Measurements from ENCODE around the gene NOM1.

Gene NOM1

DNA sequence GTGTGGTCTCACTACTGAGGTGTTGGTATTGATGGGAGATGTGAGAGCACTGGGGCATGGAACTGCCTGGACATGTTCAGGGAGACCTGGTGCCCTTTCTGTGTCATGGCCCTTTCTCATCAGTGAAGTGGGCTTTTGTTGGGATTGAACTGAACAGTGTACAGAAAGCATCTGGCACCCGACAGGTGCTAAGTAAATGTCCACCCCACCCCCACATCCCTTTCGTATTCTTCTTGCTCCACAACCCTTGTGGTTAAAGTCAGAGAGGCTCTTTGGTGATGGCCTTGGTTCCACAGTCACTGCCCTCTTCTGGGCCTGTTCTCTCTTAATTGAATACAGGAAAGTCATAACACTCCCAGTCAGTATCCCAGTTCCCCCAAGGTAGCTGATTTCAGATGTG, 5.4 kb downstream of the NOM1 start:
- Histone ChIP-seq H3K9me3 (ENCODE audit: control insufficient read depth, low read length) (no peaks in the 10 kb centered on the region), H3K36me3 (ENCODE audit: control insufficient read depth, insufficient read depth, low read length) (peaks cover 41% of the 10 kb centered on the region), H3K4me3 (ENCODE audit: insufficient read depth, low read depth, low read length) (no peak overlapping the region), H3K27me3 (ENCODE audit: control insufficient read depth, insufficient read depth, low read length, poor library complexity, severe bottlenecking) (no peaks in the 10 kb centered on the region), H3K4me1 (ENCODE audit: control insufficient read depth, insufficient read depth, low read length) (peaks cover 7% of the 10 kb centered on the region), H3K27ac (ENCODE audit: insufficient read depth, low read depth, low read length, poor library complexity, severe bottlenecking) (no peak overlapping the region)
- WGBS, 2 experiments: 93 to 96% methylated on average over 2 of the region's 2 CpGs

- H3K36me3 ChIP-seq (ENCODE audit: control insufficient read depth, insufficient read depth, low read length): peaks cover 47% of the 10 kb centered on the region
- H3K27ac ChIP-seq (ENCODE audit: insufficient read depth, low read depth, low read length, poor library complexity, severe bottlenecking): no peak overlapping the region
- WGBS, 2 experiments: 95 to 96% methylated on average over 2 of the region's 2 CpGs
- no peaks in the 10 kb centered on the region for H3K4me1 ChIP-seq (ENCODE audit: control insufficient read depth, insufficient read depth, low read length)
- H3K9me3 ChIP-seq (ENCODE audit: control insufficient read depth, low read length): no peaks in the 10 kb centered on the region
- no peaks in the 10 kb centered on the region for H3K27me3 ChIP-seq (ENCODE audit: control insufficient read depth, insufficient read depth, low read length, poor library complexity, severe bottlenecking)
- no peak overlapping the region for H3K4me3 ChIP-seq (ENCODE audit: insufficient read depth, low read depth, low read length)
Measured at GRCh38 chr7:156956727-156957126, 7.2 kb downstream of the NOM1 start.

- Histone ChIP-seq H3K4me1 (ENCODE audit: control insufficient read depth, insufficient read depth, low read length) (no peaks in the 10 kb centered on the region), H3K27ac (ENCODE audit: insufficient read depth, low read depth, low read length, poor library complexity, severe bottlenecking) (no peak overlapping the region), H3K36me3 (ENCODE audit: control insufficient read depth, insufficient read depth, low read length) (peaks cover 49% of the 10 kb centered on the region), H3K27me3 (ENCODE audit: control insufficient read depth, insufficient read depth, low read length, poor library complexity, severe bottlenecking) (no peaks in the 10 kb centered on the region), H3K4me3 (ENCODE audit: insufficient read depth, low read depth, low read length) (no peak overlapping the region), H3K9me3 (ENCODE audit: control insufficient read depth, low read length) (no peaks in the 10 kb centered on the region)
- WGBS, 2 experiments: 96 to 97% methylated on average over 18 of the region's 18 CpGs
Measured at GRCh38 chr7:156962145-156962544, 12.6 kb downstream of the NOM1 start.

GRCh38 chr7:156962897-156963296, 13.4 kb downstream of the NOM1 start:
- Histone ChIP-seq H3K27ac (ENCODE audit: insufficient read depth, low read depth, low read length, poor library complexity, severe bottlenecking) (no peak overlapping the region), H3K36me3 (ENCODE audit: control insufficient read depth, insufficient read depth, low read length) (peaks cover 53% of the 10 kb centered on the region), H3K4me1 (ENCODE audit: control insufficient read depth, insufficient read depth, low read length) (no peaks in the 10 kb centered on the region), H3K4me3 (ENCODE audit: insufficient read depth, low read depth, low read length) (no peak overlapping the region), H3K27me3 (ENCODE audit: control insufficient read depth, insufficient read depth, low read length, poor library complexity, severe bottlenecking) (no peaks in the 10 kb centered on the region), H3K9me3 (ENCODE audit: control insufficient read depth, low read length) (no peaks in the 10 kb centered on the region)
- 96 to 97% methylated on average over 16 of the region's 16 CpGs for WGBS, 2 experiments

DNA sequence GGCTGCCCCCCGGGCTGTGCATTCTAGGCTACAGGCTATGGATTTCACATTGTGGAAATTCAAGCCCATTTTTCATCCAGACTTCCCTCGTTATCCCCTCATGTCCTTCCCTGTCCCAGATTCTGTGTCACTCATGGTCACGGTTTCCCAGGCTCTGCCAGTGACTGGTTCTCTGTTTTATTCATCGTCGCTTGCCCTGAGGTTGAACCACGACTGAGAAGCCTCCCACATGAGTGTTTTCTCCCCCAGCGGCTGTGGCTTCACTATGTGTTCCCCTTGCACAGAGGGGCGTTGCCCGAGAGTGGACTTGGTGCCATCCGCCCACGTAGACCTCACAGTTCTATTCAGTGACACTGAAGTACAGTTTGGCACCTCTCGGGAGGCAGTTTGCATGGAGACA, 14.0 kb downstream of the NOM1 start:
- Histone ChIP-seq H3K4me1 (ENCODE audit: control insufficient read depth, insufficient read depth, low read length) (no peaks in the 10 kb centered on the region), H3K27ac (ENCODE audit: insufficient read depth, low read depth, low read length, poor library complexity, severe bottlenecking) (no peak overlapping the region), H3K36me3 (ENCODE audit: control insufficient read depth, insufficient read depth, low read length) (peaks cover 52% of the 10 kb centered on the region), H3K4me3 (ENCODE audit: insufficient read depth, low read depth, low read length) (no peak overlapping the region), H3K27me3 (ENCODE audit: control insufficient read depth, insufficient read depth, low read length, poor library complexity, severe bottlenecking) (no peaks in the 10 kb centered on the region), H3K9me3 (ENCODE audit: control insufficient read depth, low read length) (no peaks in the 10 kb centered on the region)
- WGBS, 2 experiments: 95 to 96% methylated on average over 12 of the region's 12 CpGs

GRCh38 chr7:156964971-156965370, 15.5 kb downstream of the NOM1 start:
- H3K4me1 ChIP-seq (ENCODE audit: control insufficient read depth, insufficient read depth, low read length): no peaks in the 10 kb centered on the region
- WGBS, 2 experiments: 93 to 94% methylated on average over 11 of the region's 11 CpGs

GRCh38 chr7:156966387-156966786, 16.9 kb downstream of the NOM1 start:
- no peak overlapping the region for H3K4me3 ChIP-seq (ENCODE audit: insufficient read depth, low read depth, low read length)
- no peaks in the 10 kb centered on the region for H3K4me1 ChIP-seq (ENCODE audit: control insufficient read depth, insufficient read depth, low read length)
- peaks cover 39% of the 10 kb centered on the region for H3K36me3 ChIP-seq (ENCODE audit: control insufficient read depth, insufficient read depth, low read length)
- WGBS, 2 experiments: 94% methylated on average over 8 of the region's 8 CpGs
- no peaks in the 10 kb centered on the region for H3K27me3 ChIP-seq (ENCODE audit: control insufficient read depth, insufficient read depth, low read length, poor library complexity, severe bottlenecking)
- no peak overlapping the region for H3K27ac ChIP-seq (ENCODE audit: insufficient read depth, low read depth, low read length, poor library complexity, severe bottlenecking)
- no peaks in the 10 kb centered on the region for H3K9me3 ChIP-seq (ENCODE audit: control insufficient read depth, low read length)

More at GRCh38 chr7:156964971-156965370, 15.5 kb downstream of the NOM1 start:
- H3K36me3 ChIP-seq (ENCODE audit: control insufficient read depth, insufficient read depth, low read length): peaks cover 45% of the 10 kb centered on the region
- H3K9me3 ChIP-seq (ENCODE audit: control insufficient read depth, low read length): no peaks in the 10 kb centered on the region
- no peak overlapping the region for H3K27ac ChIP-seq (ENCODE audit: insufficient read depth, low read depth, low read length, poor library complexity, severe bottlenecking)
- H3K27me3 ChIP-seq (ENCODE audit: control insufficient read depth, insufficient read depth, low read length, poor library complexity, severe bottlenecking): no peaks in the 10 kb centered on the region
- H3K4me3 ChIP-seq (ENCODE audit: insufficient read depth, low read depth, low read length): no peak overlapping the region

DNA sequence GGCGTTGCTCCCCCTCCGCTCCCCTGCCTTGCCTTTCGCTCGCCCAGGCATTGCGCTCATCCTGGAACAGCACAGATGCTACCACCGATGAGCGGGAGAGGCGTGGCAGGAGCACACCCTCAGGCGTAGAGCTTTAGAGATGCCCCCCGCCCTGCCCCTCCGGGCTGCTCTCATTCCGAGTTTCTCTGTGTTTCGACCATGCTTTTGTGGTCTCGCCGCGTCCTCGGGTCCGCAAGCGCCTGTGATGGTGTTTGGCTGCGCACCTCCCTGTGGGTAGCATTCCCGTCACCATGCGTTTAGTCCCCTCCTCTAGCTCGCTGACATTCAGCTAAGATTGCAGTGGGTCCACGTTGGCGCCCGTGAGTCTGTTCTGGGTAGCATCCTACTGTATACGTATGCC, 18.7 kb downstream of the NOM1 start:
- Histone ChIP-seq H3K27me3 (ENCODE audit: control insufficient read depth, insufficient read depth, low read length, poor library complexity, severe bottlenecking) (no peaks in the 10 kb centered on the region), H3K27ac (ENCODE audit: insufficient read depth, low read depth, low read length, poor library complexity, severe bottlenecking) (no peak overlapping the region), H3K4me1 (ENCODE audit: control insufficient read depth, insufficient read depth, low read length) (no peaks in the 10 kb centered on the region), H3K9me3 (ENCODE audit: control insufficient read depth, low read length) (no peaks in the 10 kb centered on the region), H3K36me3 (ENCODE audit: control insufficient read depth, insufficient read depth, low read length) (peaks cover 30% of the 10 kb centered on the region), H3K4me3 (ENCODE audit: insufficient read depth, low read depth, low read length) (no peak overlapping the region)
- 95 to 97% methylated on average over 27 of the region's 27 CpGs for WGBS, 2 experiments

- peaks cover 25% of the 10 kb centered on the region for H3K36me3 ChIP-seq (ENCODE audit: control insufficient read depth, insufficient read depth, low read length)
Measured at GRCh38 chr7:156969972-156970420, 20.5 kb downstream of the NOM1 start.

GRCh38 chr7:156975620-156976019, 26.1 kb downstream of the NOM1 start:
- 85 to 95% methylated on average over 4 to 5 of the region's 5 CpGs for WGBS, 2 experiments
- Histone ChIP-seq H3K4me1 (ENCODE audit: control insufficient read depth, insufficient read depth, low read length) (no peaks in the 10 kb centered on the region), H3K9me3 (ENCODE audit: control insufficient read depth, low read length) (no peaks in the 10 kb centered on the region)

More at GRCh38 chr7:156969972-156970420, 20.5 kb downstream of the NOM1 start:
- Histone ChIP-seq H3K27ac (ENCODE audit: insufficient read depth, low read depth, low read length, poor library complexity, severe bottlenecking) (no peak overlapping the region), H3K4me3 (ENCODE audit: insufficient read depth, low read depth, low read length) (no peak overlapping the region), H3K9me3 (ENCODE audit: control insufficient read depth, low read length) (no peaks in the 10 kb centered on the region), H3K27me3 (ENCODE audit: control insufficient read depth, insufficient read depth, low read length, poor library complexity, severe bottlenecking) (no peaks in the 10 kb centered on the region), H3K4me1 (ENCODE audit: control insufficient read depth, insufficient read depth, low read length) (no peaks in the 10 kb centered on the region)
- 90 to 92% methylated on average over 3 of the region's 3 CpGs for WGBS, 2 experiments

More at GRCh38 chr7:156975620-156976019, 26.1 kb downstream of the NOM1 start:
- no peak overlapping the region for H3K27ac ChIP-seq (ENCODE audit: insufficient read depth, low read depth, low read length, poor library complexity, severe bottlenecking)
- H3K27me3 ChIP-seq (ENCODE audit: control insufficient read depth, insufficient read depth, low read length, poor library complexity, severe bottlenecking): no peaks in the 10 kb centered on the region
- no peak overlapping the region for H3K4me3 ChIP-seq (ENCODE audit: insufficient read depth, low read depth, low read length)
- no peaks in the 10 kb centered on the region for H3K36me3 ChIP-seq (ENCODE audit: control insufficient read depth, insufficient read depth, low read length)

Data from ectodermal cell (in vitro differentiated cells).